Immature natural killer cell (primary cell): ENCODE data around the gene ACSF3. TPM values are rescaled to one million over a fixed set of nuclear protein-coding genes. Genes with fewer than 3 reads are reported as not detected.
A peak's percentile ranks its signal among the peaks of the same experiment; 100 is the strongest.

Experiments
- DNase-seq, 3 donors: peaks; one replicate each; pipeline ENCODE4 v3.0.0; 2022; ENCODE audit warnings: mixed read lengths in 1 of 3
- H3K27ac Mint-ChIP-seq, 6 donors: one replicate each; pipeline ENCODE4 v1.8.0; 2020; ENCODE audit warnings: mixed read lengths in 6 of 6, mild to moderate bottlenecking in 5 of 6, inconsistent platforms in 4 of 6, moderate library complexity in 3 of 6
- H3K27me3 Mint-ChIP-seq, 3 donors: one replicate each; pipeline ENCODE4 v1.8.0; 2020 to 2021; ENCODE audit warnings: low read depth in 3 of 3, mild to moderate bottlenecking in 3 of 3, mixed read lengths in 3 of 3, moderate library complexity in 3 of 3, inconsistent platforms in 1 of 3
- H3K36me3 Mint-ChIP-seq, 3 donors: one replicate each; pipeline ENCODE4 v1.8.0; 2020; ENCODE audit warnings: mixed read lengths in 3 of 3, inconsistent platforms in 2 of 3, mild to moderate bottlenecking in 2 of 3
- H3K4me1 Mint-ChIP-seq, 2 donors: one replicate each; pipeline ENCODE4 v1.8.0; 2020; ENCODE audit warnings: inconsistent platforms in 2 of 2, mild to moderate bottlenecking in 2 of 2, mixed read lengths in 2 of 2, moderate library complexity in 1 of 2
- H3K4me3 Mint-ChIP-seq, 5 donors: one replicate each; pipeline ENCODE4 v1.8.0; 2020; ENCODE audit warnings: mild to moderate bottlenecking in 5 of 5, mixed read lengths in 5 of 5, inconsistent platforms in 3 of 5, moderate library complexity in 3 of 5
- H3K9me3 Mint-ChIP-seq, 6 donors: one replicate each; pipeline ENCODE4 v1.8.0; 2020; ENCODE audit warnings: mild to moderate bottlenecking in 6 of 6, mixed read lengths in 6 of 6, inconsistent platforms in 4 of 6, moderate library complexity in 3 of 6
- polyA plus RNA-seq, 3 donors: library from polyadenylated mRNA; unstranded; fragments of 300-500 nt; fragmentation: Illumina TruSeq; gene quantifications; one replicate each; pipeline ENCODE4 v1.2.3, GENCODE V29; 2021

ACSF3 gene
- polyA plus RNA-seq, 3 donors from 2014 or later: 22.7 to 27.7 (median 24.1) TPM

GRCh38 chr16:89118361-89119165, 24.9 kb downstream of the ACSF3 start:
- peaks cover 49 to 50% of the 10 kb centered on the region in 2 donors for H3K4me1 Mint-ChIP-seq
- H3K4me3 Mint-ChIP-seq: peak overlapping the region in 4 of 5 donors; percentile 9 to 44 (median 26)
- H3K27me3 Mint-ChIP-seq: peaks cover 5 to 12% (median 9%) of the 10 kb centered on the region in 3 donors

GRCh38 chr16:89119166-89119621, 25.5 kb downstream of the ACSF3 start:
- peaks cover 13 to 26% (median 13%) of the 10 kb centered on the region in 3 donors for H3K36me3 Mint-ChIP-seq
- DNase-seq: no peak
- no peaks in the 10 kb centered on the region for H3K9me3 Mint-ChIP-seq
- peaks cover 5 to 12% (median 9%) of the 10 kb centered on the region in 3 donors for H3K27me3 Mint-ChIP-seq
- H3K27ac Mint-ChIP-seq: peak overlapping the region in 5 of 6 donors; percentile 34 to 93 (median 73)
- peaks cover 44 to 46% of the 10 kb centered on the region in 2 donors for H3K4me1 Mint-ChIP-seq
- H3K4me3 Mint-ChIP-seq: no peak overlapping the region

More at GRCh38 chr16:89118361-89119165, 24.9 kb downstream of the ACSF3 start:
- H3K36me3 Mint-ChIP-seq: peaks cover 13 to 26% (median 13%) of the 10 kb centered on the region in 3 donors
- peak in 2 of 3 donors; percentile 41 to 53 for DNase-seq
- no peaks in the 10 kb centered on the region for H3K9me3 Mint-ChIP-seq
- H3K27ac Mint-ChIP-seq: peak overlapping the region in 5 of 6 donors; percentile 79 to 98 (median 95)

- Mint-ChIP-seq H3K4me1 (peaks cover 39 to 42% of the 10 kb centered on the region in 2 donors), H3K4me3 (no peak overlapping the region), H3K36me3 (peaks cover 13 to 29% (median 15%) of the 10 kb centered on the region in 3 donors), H3K27ac (peak overlapping the region in 4 of 6 donors; percentile 39 to 93 (median 70)), H3K9me3 (no peaks in the 10 kb centered on the region), H3K27me3 (peaks cover 5 to 12% (median 9%) of the 10 kb centered on the region in 3 donors)
- no peak for DNase-seq
These were observed 26.0 kb downstream of the ACSF3 start for GRCh38 chr16:89119661-89120141.

- Mint-ChIP-seq H3K4me1 (peaks cover 34 to 36% of the 10 kb centered on the region in 2 donors), H3K9me3 (no peaks in the 10 kb centered on the region), H3K4me3 (no peak overlapping the region), H3K27me3 (peaks cover under 1 to 7% (median 5%) of the 10 kb centered on the region in 3 donors), H3K27ac (peak overlapping the region in 3 of 6 donors; percentile 22 to 68 (median 22)), H3K36me3 (peaks cover 8 to 24% (median 12%) of the 10 kb centered on the region in 3 donors)
- no peak for DNase-seq
These were observed 26.6 kb downstream of the ACSF3 start for GRCh38 chr16:89120281-89120680.

GRCh38 chr16:89120921-89121351, 27.3 kb downstream of the ACSF3 start:
- H3K27me3 Mint-ChIP-seq: peaks cover 0 to 4% (median 2%) of the 10 kb centered on the region in 3 donors
- peaks cover 27 to 30% of the 10 kb centered on the region in 2 donors for H3K4me1 Mint-ChIP-seq
- no peak overlapping the region for H3K4me3 Mint-ChIP-seq
- H3K36me3 Mint-ChIP-seq: peaks cover 8 to 26% (median 15%) of the 10 kb centered on the region in 3 donors
- peak overlapping the region in 2 of 6 donors; percentile 17 to 56 for H3K27ac Mint-ChIP-seq
- H3K9me3 Mint-ChIP-seq: no peaks in the 10 kb centered on the region
- DNase-seq: no peak

- Mint-ChIP-seq H3K4me3 (no peak overlapping the region), H3K27me3 (peaks cover 0 to 2% (median 0%) of the 10 kb centered on the region in 3 donors), H3K4me1 (peaks cover 20 to 23% of the 10 kb centered on the region in 2 donors), H3K27ac (no peak overlapping the region), H3K9me3 (no peaks in the 10 kb centered on the region), H3K36me3 (peaks cover 9 to 26% (median 15%) of the 10 kb centered on the region in 3 donors)
- DNase-seq: no peak
These were observed 28.2 kb downstream of the ACSF3 start for GRCh38 chr16:89121691-89122321.

DNA sequence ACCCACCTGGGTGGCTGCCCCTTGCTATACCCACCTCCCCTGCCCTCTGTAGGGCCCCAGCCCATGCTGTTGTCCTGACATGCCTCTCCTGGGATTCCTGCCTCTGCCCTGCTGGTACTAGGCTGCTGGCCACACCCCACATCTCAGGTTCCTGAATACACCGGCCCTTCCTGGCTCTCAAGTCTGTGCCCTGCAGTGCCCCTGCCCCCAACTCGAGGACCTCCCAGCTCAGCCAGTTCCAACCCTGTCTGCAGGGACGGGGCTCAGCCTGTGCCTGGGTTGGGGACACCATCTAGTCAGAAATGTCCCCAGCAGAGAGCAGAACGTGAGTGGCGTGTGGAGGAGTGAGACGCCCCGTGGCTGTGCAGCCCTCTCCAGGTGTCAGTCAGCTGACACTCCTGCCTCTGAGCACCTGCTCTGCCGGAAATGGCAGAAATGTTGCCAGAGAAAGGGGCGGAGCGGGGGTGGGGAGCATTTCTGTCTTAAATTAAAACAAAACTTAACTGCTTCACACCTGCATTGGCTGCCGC, 28.7 kb downstream of the ACSF3 start:
- H3K36me3 Mint-ChIP-seq: peaks cover 4 to 20% (median 10%) of the 10 kb centered on the region in 3 donors
- peaks cover 15 to 17% of the 10 kb centered on the region in 2 donors for H3K4me1 Mint-ChIP-seq
- DNase-seq: no peak
- H3K4me3 Mint-ChIP-seq: no peak overlapping the region
- no peaks in the 10 kb centered on the region for H3K9me3 Mint-ChIP-seq
- H3K27me3 Mint-ChIP-seq: peaks cover 0 to 2% (median 0%) of the 10 kb centered on the region in 3 donors
- H3K27ac Mint-ChIP-seq: no peak overlapping the region

GRCh38 chr16:89123001-89123830, 29.6 kb downstream of the ACSF3 start:
- H3K36me3 Mint-ChIP-seq: peaks cover 4 to 15% (median 10%) of the 10 kb centered on the region in 3 donors
- H3K27ac Mint-ChIP-seq: peak overlapping the region in 1 of 6 donors; percentile 64
- H3K4me3 Mint-ChIP-seq: no peak overlapping the region
- H3K27me3 Mint-ChIP-seq: no peaks in the 10 kb centered on the region
- DNase-seq: no peak
- no peaks in the 10 kb centered on the region for H3K9me3 Mint-ChIP-seq
- H3K4me1 Mint-ChIP-seq: peaks cover 8 to 13% of the 10 kb centered on the region in 2 donors

- Mint-ChIP-seq H3K9me3 (no peaks in the 10 kb centered on the region), H3K4me1 (peaks cover 7 to 9% of the 10 kb centered on the region in 2 donors), H3K36me3 (peaks cover 4 to 14% (median 10%) of the 10 kb centered on the region in 3 donors), H3K27me3 (no peaks in the 10 kb centered on the region), H3K4me3 (no peak overlapping the region), H3K27ac (peak overlapping the region in 1 of 6 donors; percentile 34)
- no peak for DNase-seq
These were observed 30.1 kb downstream of the ACSF3 start for GRCh38 chr16:89123831-89124100.

DNA sequence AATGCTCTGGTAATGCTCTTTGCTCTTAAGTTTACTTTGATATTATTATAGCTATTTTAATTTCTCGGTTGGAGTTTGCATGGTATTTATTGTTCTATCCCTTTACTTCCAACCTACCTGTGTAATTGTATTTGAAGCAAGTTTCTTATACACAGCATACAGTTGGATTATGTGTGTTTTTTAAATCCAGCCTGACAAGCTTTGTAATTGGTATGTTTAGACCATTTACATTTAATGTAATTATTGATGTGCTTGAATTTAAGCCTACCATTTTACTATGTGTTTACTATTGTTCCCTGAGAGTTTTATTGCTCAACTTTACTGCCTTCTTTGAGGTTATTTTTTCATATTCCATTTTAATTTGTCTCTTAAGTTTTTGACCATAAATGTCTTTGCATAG, 35.7 kb downstream of the ACSF3 start:
- H3K27ac Mint-ChIP-seq: peak overlapping the region in 2 of 6 donors; percentile 55 to 63

GRCh38 chr16:89130448-89130847, 36.8 kb downstream of the ACSF3 start:
- H3K4me3 Mint-ChIP-seq: no peak overlapping the region
- peaks cover 12 to 34% of the 10 kb centered on the region in 2 donors for H3K4me1 Mint-ChIP-seq
- peaks cover 0 to 5% (median 0%) of the 10 kb centered on the region in 3 donors for H3K27me3 Mint-ChIP-seq
- no peak for DNase-seq
- peaks cover 19 to 38% (median 23%) of the 10 kb centered on the region in 3 donors for H3K36me3 Mint-ChIP-seq
- H3K27ac Mint-ChIP-seq: peak overlapping the region in 1 of 6 donors; percentile 19
- no peaks in the 10 kb centered on the region for H3K9me3 Mint-ChIP-seq

More for the DNA sequence above, 35.7 kb downstream of the ACSF3 start:
- Mint-ChIP-seq H3K27me3 (peaks cover 0 to 3% (median 0%) of the 10 kb centered on the region in 3 donors), H3K9me3 (no peaks in the 10 kb centered on the region), H3K36me3 (peaks cover 19 to 35% (median 24%) of the 10 kb centered on the region in 3 donors), H3K4me1 (peaks cover 10 to 24% of the 10 kb centered on the region in 2 donors), H3K4me3 (no peak overlapping the region)
- DNase-seq: no peak

GRCh38 chr16:89131783-89132182, 38.1 kb downstream of the ACSF3 start:
- Mint-ChIP-seq H3K27me3 (peaks cover 0 to 5% (median 0%) of the 10 kb centered on the region in 3 donors), H3K36me3 (peaks cover 15 to 36% (median 17%) of the 10 kb centered on the region in 3 donors), H3K4me1 (peaks cover 15 to 42% of the 10 kb centered on the region in 2 donors), H3K9me3 (no peaks in the 10 kb centered on the region), H3K27ac (peak overlapping the region in 3 of 6 donors; percentile 12 to 40 (median 23)), H3K4me3 (no peak overlapping the region)
- DNase-seq: no peak
